Transverse colon (tissue), 4 donors: ENCODE measurements around the gene WRNIP1. TPM values are rescaled to one million over a fixed set of nuclear protein-coding genes. Genes with fewer than 3 reads are reported as not detected.
A peak's percentile ranks its signal among the peaks of the same experiment; 100 is the strongest.

ENCODE experiments used
- DNase-seq: peaks from one replicate; pipeline ENCODE4 v3.0.0-alpha.2; 2019
- H3K27ac ChIP-seq, 4 donors: fragments of 200-600 bp; sonication (generic); 2 replicates each; pipeline ENCODE4 v1.5.1; 2016 to 2018; ENCODE audit warnings: inconsistent platforms in 4 of 4
- H3K27me3 ChIP-seq: fragments of 200-600 bp; sonication (generic); 2 replicates; pipeline ENCODE4 v1.5.1; 2017; ENCODE audit warnings: inconsistent platforms
- H3K36me3 ChIP-seq, 4 donors: fragments of 200-600 bp; sonication (generic); 2 replicates each; pipeline ENCODE4 v1.5.1; 2017 to 2019; ENCODE audit warnings: inconsistent platforms in 4 of 4
- H3K4me1 ChIP-seq, 4 donors: fragments of 200-600 bp; sonication (generic); 2 replicates each; pipeline ENCODE4 v1.5.1; 2017 to 2020; ENCODE audit warnings: inconsistent platforms in 4 of 4
- H3K4me3 ChIP-seq, 4 donors: fragments of 200-600 bp; sonication (generic); 1 replicate in 1 of 4; 2 replicates in 3 of 4; pipeline versions ENCODE4 v1.5.1 to v1.6.1; 2017 to 2019; ENCODE audit warnings: inconsistent platforms in 4 of 4
- H3K9me3 ChIP-seq, 2 donors: fragments of 200-600 bp; sonication (generic); 2 replicates each; pipeline ENCODE4 v1.5.1; 2017 to 2019; ENCODE audit warnings: inconsistent platforms in 2 of 2
- EP300 ChIP-seq: sonication (generic); formaldehyde crosslinking; IDR thresholded peaks from one replicate; pipeline ENCODE4 v1.6.1; 2017; ENCODE audit warnings: antibody characterized with exemption, low read depth
- POLR2A ChIP-seq: fragments of 450-650 bp; IDR thresholded peaks from one replicate; pipeline ENCODE4 v1.6.1; 2016; ENCODE audit warnings: antibody characterized with exemption, mild to moderate bottlenecking, moderate library complexity
- POLR2AphosphoS5 ChIP-seq, 3 donors: sonication (generic); formaldehyde crosslinking; IDR thresholded peaks; one replicate each; pipeline ENCODE4 v1.6.1; 2016; ENCODE audit warnings: antibody characterized with exemption in 3 of 3
- WGBS, 2 donors: methylation state at CpG; one replicate each; pipeline ENCODE4 v1.1.5; 2018; ENCODE audit warnings: low coverage in 1 of 2; 5-methylcytosine and 5-hydroxymethylcytosine counted together
- in situ Hi-C, 4 donors: fragments of 200-750 bp; cut with MboI; loops; one replicate each; pipeline versions ENCODE4 v1.15.0 to v1.15.1; 2017; ENCODE audit warnings: low sequenced_read_pairs in 3 of 4, low pct_ligation_motif_present in 1 of 4, low pct_unique_long_range_greater_than_20kb in 1 of 4
- intact Hi-C: fragments of 100-400 bp; cut with DNase I; formaldehyde crosslinking; loops from one replicate; pipeline ENCODE4 v1.15.1; 2023; ENCODE audit warnings: low total_unique reads
- total RNA-seq, 4 donors: library from RNA; depleted of rRNA; stranded (reverse); fragments of >200 nt; gene quantifications; one replicate each; pipeline ENCODE4 v1.1.0, GENCODE V29; 2016
- TF ChIP-seq, protein P1 (sequence below), 5 experiments: fragments of 200-600 bp in 3 of 5; fragments of 450-650 bp in 2 of 5; sonication (generic) in 3 of 5; IDR thresholded peaks; 1 replicate in 2 of 5; 2 replicates in 3 of 5; pipeline ENCODE4 v1.5.1; 2016 to 2017; ENCODE audit warnings: antibody characterized with exemption in 5 of 5, inconsistent platforms in 3 of 5, mild to moderate bottlenecking in 2 of 5, moderate library complexity in 1 of 5

Gene WRNIP1
- total RNA-seq: 100 to 1,000 TPM in 1 of 4 donors, 10 to 100 TPM in 3; 58.3 to 105 (median 65.8) TPM

DNA sequence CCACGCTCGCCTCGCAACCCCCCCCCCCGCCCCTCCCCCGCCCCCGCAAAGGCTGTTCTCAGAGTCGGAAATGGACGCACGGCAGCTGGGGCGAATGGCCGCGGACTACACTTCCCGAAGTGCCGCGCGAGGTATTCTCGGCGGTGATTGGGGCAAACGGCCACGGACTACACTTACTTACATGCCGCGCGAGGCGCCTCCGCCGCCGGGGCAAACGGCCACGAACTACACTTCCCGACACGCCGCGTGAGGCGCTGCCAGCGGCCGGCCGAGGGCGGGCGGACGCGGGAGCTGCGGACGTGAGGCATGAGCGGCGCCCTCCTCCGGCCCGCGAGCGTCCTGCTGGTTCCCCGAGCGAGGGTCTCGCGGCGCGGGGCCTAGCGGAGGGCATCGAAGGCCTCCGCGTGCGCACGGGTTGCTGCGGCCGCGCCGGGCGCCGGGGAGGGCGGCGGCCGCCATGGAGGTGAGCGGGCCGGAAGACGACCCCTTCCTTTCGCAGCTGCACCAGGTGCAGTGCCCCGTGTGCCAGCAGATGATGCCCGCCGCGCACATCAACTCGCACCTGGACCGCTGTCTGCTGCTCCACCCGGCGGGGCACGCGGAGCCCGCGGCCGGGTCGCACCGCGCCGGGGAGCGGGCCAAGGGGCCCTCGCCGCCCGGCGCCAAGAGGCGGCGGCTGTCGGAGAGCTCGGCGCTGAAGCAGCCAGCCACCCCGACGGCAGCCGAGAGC is at the start of gene WRNIP1:
WRNIP1 (plus strand) TSS at position 228 of the 730 bp plus-strand sequence; CDS start at position 458, 230 bp downstream.
- Histone ChIP-seq H3K27me3 (no peaks in the 10 kb centered on the region), H3K36me3 (no peaks in the 10 kb centered on the region), H3K27ac (peak within 1 kb of the TSS; percentile 94 to 100 (median 98)), H3K4me1 (peaks cover 26 to 42% (median 31%) of the 10 kb centered on the region in 4 donors), H3K9me3 (no peaks in the 10 kb centered on the region), H3K4me3 (peak within 1 kb of the TSS; percentile 59 to 96 (median 74))
- TF ChIP-seq, protein P1, sequence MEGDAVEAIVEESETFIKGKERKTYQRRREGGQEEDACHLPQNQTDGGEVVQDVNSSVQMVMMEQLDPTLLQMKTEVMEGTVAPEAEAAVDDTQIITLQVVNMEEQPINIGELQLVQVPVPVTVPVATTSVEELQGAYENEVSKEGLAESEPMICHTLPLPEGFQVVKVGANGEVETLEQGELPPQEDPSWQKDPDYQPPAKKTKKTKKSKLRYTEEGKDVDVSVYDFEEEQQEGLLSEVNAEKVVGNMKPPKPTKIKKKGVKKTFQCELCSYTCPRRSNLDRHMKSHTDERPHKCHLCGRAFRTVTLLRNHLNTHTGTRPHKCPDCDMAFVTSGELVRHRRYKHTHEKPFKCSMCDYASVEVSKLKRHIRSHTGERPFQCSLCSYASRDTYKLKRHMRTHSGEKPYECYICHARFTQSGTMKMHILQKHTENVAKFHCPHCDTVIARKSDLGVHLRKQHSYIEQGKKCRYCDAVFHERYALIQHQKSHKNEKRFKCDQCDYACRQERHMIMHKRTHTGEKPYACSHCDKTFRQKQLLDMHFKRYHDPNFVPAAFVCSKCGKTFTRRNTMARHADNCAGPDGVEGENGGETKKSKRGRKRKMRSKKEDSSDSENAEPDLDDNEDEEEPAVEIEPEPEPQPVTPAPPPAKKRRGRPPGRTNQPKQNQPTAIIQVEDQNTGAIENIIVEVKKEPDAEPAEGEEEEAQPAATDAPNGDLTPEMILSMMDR (IDR thresholded peaks at IDR 0.05): peak; percentile 25 to 80 (median 59)
- TF ChIP-seq POLR2A: peak; percentile 62
- TF ChIP-seq POLR2AphosphoS5 (IDR thresholded peaks at IDR 0.05): peak; percentile 75 to 85 (median 83)
- no peak for TF ChIP-seq EP300
- in situ Hi-C loops (no loop called here), intact Hi-C loops (no loop called here)
- DNase-seq: peak; percentile 98
- WGBS, 2 donors: 1% methylated on average over 24 of the region's 104 CpGs; no CpG with 5 or more reads in 1 of the 2 donors

DNA sequence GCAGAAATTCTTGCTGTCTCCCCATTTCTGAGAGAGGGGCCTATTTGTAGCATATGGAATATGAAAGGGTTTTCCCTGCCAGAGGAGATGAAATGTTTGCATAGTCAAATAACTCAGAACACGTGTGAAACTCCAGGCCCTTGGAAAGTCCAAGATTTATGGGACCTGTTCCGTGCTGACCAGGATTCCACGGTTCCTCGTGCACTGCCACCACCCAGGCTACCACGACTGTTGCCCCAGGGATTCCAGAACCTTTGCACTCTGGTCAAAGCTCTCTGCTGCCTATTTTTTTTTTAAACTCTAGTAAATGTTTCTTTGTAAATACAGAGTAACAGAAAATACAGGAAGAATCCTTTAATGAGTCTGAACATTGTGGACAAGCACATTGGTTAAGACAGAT is 49.5 kb upstream of the WRNIP1 start:
- in situ Hi-C loops: no loop called here
- intact Hi-C loops: no loop called here
- 38% methylated on average over 5 of the region's 5 CpGs; no CpG with 5 or more reads in 1 of the 2 donors for WGBS, 2 donors
- H3K36me3 ChIP-seq: no peaks in the 10 kb centered on the region
- H3K27ac ChIP-seq: peak overlapping the region in 1 of 4 donors; percentile 51
- no peaks in the 10 kb centered on the region for H3K27me3 ChIP-seq
- no peak for DNase-seq
- peaks cover 0 to 19% (median 1%) of the 10 kb centered on the region in 4 donors for H3K4me1 ChIP-seq
- TF ChIP-seq, protein P1 (IDR thresholded peaks at IDR 0.05): no peak
- no peak overlapping the region for H3K4me3 ChIP-seq
- no peaks in the 10 kb centered on the region for H3K9me3 ChIP-seq

DNA sequence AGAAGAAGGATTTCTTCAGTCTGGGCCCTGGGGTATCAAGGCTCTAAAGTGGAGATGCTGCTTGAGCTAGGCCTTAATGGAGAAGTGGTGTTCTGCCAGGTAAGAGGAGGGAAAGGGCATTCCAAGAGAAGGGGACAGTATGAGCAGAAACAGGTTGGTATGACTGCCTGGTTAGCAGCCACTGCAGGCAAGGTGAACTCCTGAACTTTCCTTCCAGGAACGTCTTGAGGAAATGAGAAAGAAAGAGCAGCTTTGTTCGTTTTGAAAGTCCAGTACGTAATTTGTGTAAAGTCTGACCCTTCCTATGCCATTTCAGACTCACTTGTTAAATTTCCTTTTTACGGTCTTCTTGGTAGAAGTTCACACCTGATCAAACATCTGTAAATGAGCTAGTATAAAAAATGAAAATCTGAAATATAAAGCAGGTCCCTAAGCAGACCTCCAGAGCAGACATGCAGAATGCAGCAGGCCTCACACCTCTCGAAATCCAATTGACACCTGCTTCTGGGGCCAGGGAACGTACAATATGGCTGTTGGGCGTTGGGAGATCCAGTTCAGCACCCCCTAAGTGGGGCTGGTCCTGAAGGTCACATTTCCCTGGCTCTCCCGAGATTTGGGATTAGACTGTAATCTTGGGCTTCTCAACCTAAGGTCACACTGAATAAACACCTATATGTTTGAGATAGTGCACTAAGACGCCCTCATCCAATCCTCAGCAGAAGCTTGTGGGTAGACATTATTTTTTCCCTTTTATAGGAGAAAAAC is 48.1 kb upstream of the WRNIP1 start:
- no peak for DNase-seq
- Histone ChIP-seq H3K4me1 (peaks cover 0 to 19% (median 1%) of the 10 kb centered on the region in 4 donors), H3K27ac (no peak overlapping the region), H3K27me3 (no peaks in the 10 kb centered on the region), H3K9me3 (no peaks in the 10 kb centered on the region), H3K4me3 (no peak overlapping the region), H3K36me3 (no peaks in the 10 kb centered on the region)
- WGBS, 2 donors: 58 to 71% methylated on average over 2 to 9 of the region's 9 CpGs
- in situ Hi-C loops (no loop called here), intact Hi-C loops (no loop called here)
- TF ChIP-seq EP300 (no peak), POLR2A (no peak), POLR2AphosphoS5 (IDR thresholded peaks at IDR 0.05) (no peak)
- TF ChIP-seq, protein P1 (IDR thresholded peaks at IDR 0.05): no peak

DNA sequence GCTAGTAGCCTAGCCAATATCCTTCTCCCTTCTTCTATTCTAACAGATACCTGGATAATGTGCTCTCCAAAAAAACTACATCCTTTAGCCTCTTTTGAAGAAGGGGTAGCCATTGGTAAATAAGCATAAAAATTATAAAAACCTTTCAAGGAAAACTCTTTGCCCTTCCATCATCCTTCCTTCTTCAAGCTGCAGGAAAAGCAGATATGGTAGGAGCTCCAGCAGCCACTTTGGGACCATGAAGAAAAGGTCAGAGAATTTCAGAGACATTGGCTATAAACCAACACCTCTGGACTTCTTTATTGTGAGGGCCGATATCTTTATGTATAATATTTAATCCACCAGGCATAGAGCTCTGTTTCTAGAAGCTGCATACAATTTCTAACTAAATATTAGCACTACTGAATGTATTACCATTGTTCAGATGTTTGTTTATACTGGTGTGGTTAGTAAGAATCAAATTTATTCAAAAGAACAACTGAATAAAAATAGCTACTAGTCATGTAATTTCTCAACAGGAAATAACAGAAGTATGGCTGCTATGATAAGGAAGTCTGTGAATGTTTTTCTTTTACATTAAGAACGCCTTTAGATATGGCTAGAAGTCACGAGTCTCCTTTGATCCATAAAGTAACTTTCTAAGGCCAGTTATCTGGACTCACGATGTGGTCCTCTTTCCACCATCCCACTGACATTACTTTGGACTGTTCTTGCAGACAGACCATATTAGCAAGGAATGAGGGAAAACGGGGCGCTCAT is 46.7 kb upstream of the WRNIP1 start:
- no peak for DNase-seq
- peaks cover 0 to 19% (median 1%) of the 10 kb centered on the region in 4 donors for H3K4me1 ChIP-seq
- in situ Hi-C loops (no loop called here), intact Hi-C loops (no loop called here)
- no peaks in the 10 kb centered on the region for H3K27me3 ChIP-seq
- no peaks in the 10 kb centered on the region for H3K9me3 ChIP-seq
- 69 to 71% methylated on average over 5 to 6 of the region's 6 CpGs for WGBS, 2 donors
- H3K36me3 ChIP-seq: no peaks in the 10 kb centered on the region
- no peak for TF ChIP-seq POLR2A
- no peak for TF ChIP-seq POLR2AphosphoS5 (IDR thresholded peaks at IDR 0.05)
- TF ChIP-seq EP300: no peak
- TF ChIP-seq, protein P1 (IDR thresholded peaks at IDR 0.05): no peak
- H3K4me3 ChIP-seq: no peak overlapping the region
- H3K27ac ChIP-seq: no peak overlapping the region
